IMR-90 (cell line): ENCODE measurements around the gene BRPF3. TPM values are rescaled to one million over a fixed set of nuclear protein-coding genes. Genes with fewer than 3 reads are reported as not detected.

Experiments used
- ATAC-seq: fragments of 200-7000 bp; cut with Tn5 transposase; 2 replicates; pipeline ENCODE4 v1.9.1; 2020; ENCODE audit warnings: low read depth, mild to moderate bottlenecking, moderate library complexity
- BruUV-seq: library from RNA; stranded (reverse); fragments of 400-500 nt; replicated peaks from 2 replicates; lab custom pipeline; 2021; lab: Mats Ljungman, UMichigan
- CTCF ChIA-PET: fragments of 300-600 bp; formaldehyde crosslinking; extraction: SDS; loops from one replicate; lab custom pipeline; 2021; ENCODE audit warnings: antibody characterized with exemption; lab: Yijun Ruan, JAX
- POLR2A ChIA-PET: fragments of 300-600 bp; sonication (Branson Sonifier 250); formaldehyde crosslinking; loops from one replicate; lab custom pipeline; 2022; ENCODE audit warnings: antibody characterized with exemption; ENCODE audit not compliant: unreplicated experiment; lab: Charles Lee
- DNase-seq: peaks from one replicate; pipeline ENCODE4 v3.0.0; 2013
- H2AFZ ChIP-seq: replicated peaks from 2 replicates; pipeline ENCODE3; 2013; ENCODE audit warnings: low read length, mild to moderate bottlenecking; ENCODE audit not compliant: poor library complexity
- H2AK5ac ChIP-seq: 2 replicates; pipeline ENCODE4 v1.6.1; 2013; ENCODE audit warnings: low read depth, low read length, inconsistent platforms
- H2AK9ac ChIP-seq: replicated peaks from 2 replicates; pipeline ENCODE3; 2013; ENCODE audit warnings: mild to moderate bottlenecking, low read depth, low read length, moderate library complexity; ENCODE audit not compliant: poor library complexity
- H2BK120ac ChIP-seq: 2 replicates; pipeline ENCODE4 v1.6.1; 2013; ENCODE audit warnings: low read depth, low read length, inconsistent platforms
- H2BK15ac ChIP-seq: 3 replicates; pipeline ENCODE4 v1.6.1; 2013; ENCODE audit warnings: low read depth, low read length, inconsistent platforms
- H2BK20ac ChIP-seq: 2 replicates; pipeline ENCODE4 v1.6.1; 2013; ENCODE audit warnings: low read depth, mild to moderate bottlenecking, inconsistent platforms, low read length, moderate library complexity
- H2BK5ac ChIP-seq: 2 replicates; pipeline ENCODE4 v1.6.1; 2013; ENCODE audit warnings: mild to moderate bottlenecking, low read depth, low read length, inconsistent platforms; ENCODE audit not compliant: poor library complexity, severe bottlenecking
- H3K14ac ChIP-seq: replicated peaks from 2 replicates; pipeline ENCODE4 v1.6.1; 2013; ENCODE audit warnings: low read depth, low read length, inconsistent platforms
- H3K18ac ChIP-seq: 2 replicates; pipeline ENCODE4 v1.6.1; 2013; ENCODE audit warnings: low read depth, low read length, control low read depth
- H3K23ac ChIP-seq: 2 replicates; pipeline ENCODE4 v1.6.1; 2013; ENCODE audit warnings: low read depth, low read length, inconsistent platforms
- H3K27ac ChIP-seq: 2 replicates; pipeline ENCODE4 v1.5.1; 2013; ENCODE audit warnings: mild to moderate bottlenecking, control low read depth, low read length; ENCODE audit not compliant: insufficient read depth
- H3K27me3 ChIP-seq: 2 replicates; pipeline ENCODE4 v1.6.1; 2013; ENCODE audit warnings: low read length; ENCODE audit not compliant: control insufficient read depth, insufficient read depth
- H3K36me3 ChIP-seq: 2 replicates; pipeline ENCODE4 v1.6.1; 2013; ENCODE audit warnings: low read length, mixed read lengths; ENCODE audit not compliant: control insufficient read depth, insufficient read depth
- H3K4ac ChIP-seq: 2 replicates; pipeline ENCODE4 v1.6.1; 2013; ENCODE audit warnings: low read depth, low read length, inconsistent platforms
- H3K4me1 ChIP-seq: 2 replicates; pipeline ENCODE4 v1.6.1; 2013; ENCODE audit warnings: low read length, mixed read lengths; ENCODE audit not compliant: control insufficient read depth, insufficient read depth
- H3K4me2 ChIP-seq: 2 replicates; pipeline ENCODE4 v1.6.1; 2013; ENCODE audit warnings: low read depth, mild to moderate bottlenecking, control low read depth, low read length, moderate library complexity
- H3K4me3 ChIP-seq: 2 replicates; pipeline ENCODE4 v1.5.1; 2013; ENCODE audit warnings: low read depth, mild to moderate bottlenecking, control low read depth, low read length, moderate library complexity; ENCODE audit not compliant: insufficient read depth
- H3K56ac ChIP-seq: 2 replicates; pipeline ENCODE4 v1.6.1; 2013; ENCODE audit warnings: low read length, inconsistent platforms; ENCODE audit not compliant: insufficient read depth; ENCODE audit errors: extremely low read depth
- H3K79me1 ChIP-seq, 2 experiments: 2 replicates each; pipeline ENCODE4 v1.6.1; 2013; ENCODE audit warnings: low read length in 2 of 2, inconsistent platforms in 1 of 2, low read depth in 1 of 2
- H3K9ac ChIP-seq: 2 replicates; pipeline ENCODE4 v1.6.1; 2013; ENCODE audit warnings: low read depth, low read length, control low read depth
- H3K9me1 ChIP-seq: 2 replicates; pipeline ENCODE4 v1.6.1; 2013; ENCODE audit warnings: low read length, inconsistent platforms; ENCODE audit not compliant: insufficient read depth
- H3K9me3 ChIP-seq: 2 replicates; pipeline ENCODE4 v1.6.1; 2013; ENCODE audit warnings: low read length; ENCODE audit not compliant: control insufficient read depth, insufficient read depth
- H4K20me1 ChIP-seq: 2 replicates; pipeline ENCODE4 v1.6.1; 2013; ENCODE audit warnings: low read length, inconsistent platforms; ENCODE audit not compliant: insufficient read depth
- H4K5ac ChIP-seq: 2 replicates; pipeline ENCODE4 v1.6.1; 2013; ENCODE audit warnings: mild to moderate bottlenecking, low read depth, low read length, control low read depth
- H4K8ac ChIP-seq, 2 experiments: 2 replicates each; pipeline ENCODE4 v1.6.1; 2013; ENCODE audit warnings: low read depth in 2 of 2, low read length in 2 of 2, control low read depth in 1 of 2, inconsistent platforms in 1 of 2
- H4K91ac ChIP-seq: 2 replicates; pipeline ENCODE4 v1.6.1; 2013; ENCODE audit warnings: low read depth, low read length, inconsistent platforms; ENCODE audit not compliant: insufficient read depth
- BHLHE40 ChIP-seq: fragments of 150-350 bp; IDR thresholded peaks from 2 replicates; pipeline ENCODE4 v1.6.1; 2016; ENCODE audit warnings: mild to moderate bottlenecking, low read depth, low read length
- CTCF ChIP-seq: conservative IDR thresholded peaks from 2 replicates; pipeline ENCODE4 v1.5.1; 2012; ENCODE audit warnings: mild to moderate bottlenecking, low read depth, low read length, improper control_type of control experiment
- POLR2A ChIP-seq: IDR thresholded peaks from 2 replicates; pipeline ENCODE4 v1.6.1; 2012; ENCODE audit warnings: mild to moderate bottlenecking, low read depth, low read length
- RFX5 ChIP-seq: IDR thresholded peaks from 2 replicates; pipeline ENCODE4 v1.8.0; 2012; ENCODE audit warnings: low read depth, mild to moderate bottlenecking, low read length, moderate library complexity
- dilution Hi-C: fragments of 300-500 bp; cut with HindIII; formaldehyde crosslinking; loops from one replicate; pipeline ENCODE4 v1.14.3; 2018; ENCODE audit warnings: low sequenced_read_pairs; ENCODE audit not compliant: unreplicated experiment
- in situ Hi-C: fragments of 300-500 bp; cut with MboI; formaldehyde crosslinking; loops from 3 replicates; pipeline ENCODE4 v1.14.3; 2019; ENCODE audit warnings: low sequenced_read_pairs, inconsistent platforms, mixed read lengths
- intact Hi-C: fragments of 100-400 bp; cut with micrococcal nuclease; formaldehyde crosslinking; loops from 2 replicates; pipeline ENCODE4 v1.10.0; 2022
- polyA plus RNA-seq, 3 experiments: library from polyadenylated mRNA; depleted of rRNA; stranded (reverse); fragments of >200 nt; gene quantifications; 2 replicates each; pipeline ENCODE4 v1.2.3, GENCODE V29; 2012; ENCODE audit warnings: low replicate concordance in 1 of 3
- total RNA-seq: library from RNA; depleted of rRNA; stranded (reverse); fragments of >200 nt; gene quantifications from 2 replicates; pipeline ENCODE4 v1.2.3, GENCODE V29; 2012

Gene BRPF3
- total and polyA plus RNA-seq, 2 of the 4 experiments (the other 2 are of a cell fraction) = 10.2 to 17.2 TPM

- Histone ChIP-seq H3K9me3 (peaks cover 6% of the 10 kb centered on the region), H2BK5ac (no peak overlapping the region), H4K5ac (no peak overlapping the region), H2AFZ (no peak overlapping the region), H4K20me1 (no peaks in the 10 kb centered on the region), H2AK5ac (no peak overlapping the region), H2BK20ac (no peak overlapping the region), H3K36me3 (no peaks in the 10 kb centered on the region), H3K4ac (no peak overlapping the region), H2BK120ac (no peak overlapping the region), H3K4me2 (no peak overlapping the region), H2BK15ac (no peak overlapping the region), H3K27ac (no peak overlapping the region), H4K8ac (no peak overlapping the region), H3K18ac (no peak overlapping the region), H3K9ac (no peak overlapping the region), H3K23ac (no peak overlapping the region), H3K56ac (no peak overlapping the region), H3K9me1 (no peaks in the 10 kb centered on the region), H3K4me1 (no peaks in the 10 kb centered on the region), H3K14ac (no peak overlapping the region), H3K79me1 (no peaks in the 10 kb centered on the region), H4K91ac (no peak overlapping the region), H3K27me3 (no peaks in the 10 kb centered on the region; the same call in none of the 2 replicates), H3K4me3 (no peak overlapping the region), H2AK9ac (no peak overlapping the region)
- ChIA-PET POLR2A (no interaction called here), CTCF (no interaction called here)
- intact Hi-C loops = no loop called here
- dilution Hi-C loops = no loop called here
- ATAC-seq (no peak), DNase-seq (no peak)
- TF ChIP-seq BHLHE40 (no peak), CTCF (no peak), POLR2A (no peak), RFX5 (no peak)
- in situ Hi-C loops = no loop called here
- no TSS peak for BruUV-seq
These were observed 19.4 kb upstream of the BRPF3 start for GRCh38 chr6:36177166-36177565.
